Stimulated activated CD4-positive, alpha-beta T cell treated with anti-CD3 and anti-CD28 coated beads, Interleukin-12 subunit alpha, Interleukin-12 subunit beta, amount 100 ng/mL, for 24 hours (primary cell): ENCODE data around the gene SMC3.

Source experiments
- DNase-seq, 2 experiments: peaks; one replicate each; pipeline ENCODE4 v3.0.0-alpha.2; 2020; ENCODE audit warnings: low read depth in 2 of 2

SMC3 gene

GRCh38 chr10:110544958-110545537, 22.4 kb upstream of the SMC3 start:
- DNase-seq, result no peak

GRCh38 chr10:110546077-110546476, 21.4 kb upstream of the SMC3 start:
- DNase-seq, result no peak

GRCh38 chr10:110546499-110547110, 20.9 kb upstream of the SMC3 start:
- no peak for DNase-seq

- DNase-seq, result no peak
Measured at GRCh38 chr10:110547139-110547761, 20.2 kb upstream of the SMC3 start.

- no peak for DNase-seq
Measured at GRCh38 chr10:110548002-110548401, 19.5 kb upstream of the SMC3 start.

- DNase-seq, result no peak
Measured at GRCh38 chr10:110549211-110549610, 18.3 kb upstream of the SMC3 start.

GRCh38 chr10:110553905-110554304, 13.6 kb upstream of the SMC3 start:
- no peak for DNase-seq

GRCh38 chr10:110556296-110556695, 11.2 kb upstream of the SMC3 start:
- DNase-seq, result no peak

GRCh38 chr10:110556969-110557601, 10.4 kb upstream of the SMC3 start:
- peak; percentile 37 to 65 for DNase-seq

- no peak for DNase-seq
Measured at GRCh38 chr10:110558041-110558440, 9.5 kb upstream of the SMC3 start.

GRCh38 chr10:110560012-110560411, 7.5 kb upstream of the SMC3 start:
- DNase-seq, result no peak

- DNase-seq, result no peak
Measured at GRCh38 chr10:110561292-110561691, 6.2 kb upstream of the SMC3 start.

- DNase-seq, result no peak
Measured at GRCh38 chr10:110562348-110562747, 5.1 kb upstream of the SMC3 start.

GRCh38 chr10:110563132-110563531, 4.4 kb upstream of the SMC3 start:
- no peak for DNase-seq

GRCh38 chr10:110566472-110567200, 859 bp upstream of the SMC3 start:
- no peak for DNase-seq

- DNase-seq, result peak; percentile 35 to 45
Measured at GRCh38 chr10:110568055-110568735, 700 bp downstream of the SMC3 start.

- no peak for DNase-seq
Measured at GRCh38 chr10:110569122-110569521, 1.6 kb downstream of the SMC3 start.

- DNase-seq, result no peak
Measured at GRCh38 chr10:110569736-110570135, 2.2 kb downstream of the SMC3 start.

GRCh38 chr10:110571093-110571743, 3.7 kb downstream of the SMC3 start:
- no peak for DNase-seq

GRCh38 chr10:110572862-110573261, 5.4 kb downstream of the SMC3 start:
- no peak for DNase-seq

- no peak for DNase-seq
Measured at GRCh38 chr10:110574420-110574819, 6.9 kb downstream of the SMC3 start.
